Activated CD8-positive, alpha-beta memory T cell treated with anti-CD3 and anti-CD28 coated beads for 48 hours (primary cell): ENCODE data around the gene STEAP1B.
"Not testable (repeated sequence)": the region's sequence is repeated elsewhere in the genome, so short reads cannot be mapped to it uniquely, and the experiment has no call there.

Source experiments
- DNase-seq, 3 experiments: peaks; one replicate each; pipeline ENCODE4 v3.0.0-alpha.2; 2020; ENCODE audit warnings: low read depth in 2 of 3, low spot score in 2 of 3

Gene STEAP1B

GRCh38 chr7:22433165-22433700 lies 66.8 kb downstream of the STEAP1B start:
- DNase-seq, result not testable (repeated sequence)

GRCh38 chr7:22432203-22432718 lies 67.7 kb downstream of the STEAP1B start:
- DNase-seq, result no peak

- DNase-seq, result no peak
Measured at GRCh38 chr7:22430457-22430856, 69.5 kb downstream of the STEAP1B start.

GRCh38 chr7:22429386-22429785 lies 70.6 kb downstream of the STEAP1B start:
- no peak for DNase-seq

- DNase-seq, result no peak
Measured at GRCh38 chr7:22427855-22428254, 72.1 kb downstream of the STEAP1B start.

GRCh38 chr7:22427104-22427503 lies 72.9 kb downstream of the STEAP1B start:
- DNase-seq, result no peak

- no peak for DNase-seq
Measured at GRCh38 chr7:22426463-22427094, 73.4 kb downstream of the STEAP1B start.

GRCh38 chr7:22425361-22425760 lies 74.6 kb downstream of the STEAP1B start:
- DNase-seq, result no peak

GRCh38 chr7:22422831-22423615 lies 77.0 kb downstream of the STEAP1B start:
- no peak for DNase-seq

GRCh38 chr7:22420973-22421635 lies 78.9 kb downstream of the STEAP1B start:
- DNase-seq, result no peak

GRCh38 chr7:22420008-22420407 lies 80.0 kb downstream of the STEAP1B start:
- no peak for DNase-seq

GRCh38 chr7:22419488-22419887 lies 80.5 kb downstream of the STEAP1B start:
- DNase-seq, result no peak

GRCh38 chr7:22418251-22419046 lies 81.5 kb downstream of the STEAP1B start:
- DNase-seq, result no peak

GRCh38 chr7:22417841-22418240 lies 82.1 kb downstream of the STEAP1B start:
- no peak for DNase-seq

GRCh38 chr7:22417349-22417748 lies 82.6 kb downstream of the STEAP1B start:
- no peak for DNase-seq

- no peak for DNase-seq
Measured at GRCh38 chr7:22414424-22414823, 85.6 kb downstream of the STEAP1B start.

- no peak for DNase-seq
Measured at GRCh38 chr7:22413211-22413610, 86.8 kb downstream of the STEAP1B start.

- no peak for DNase-seq
Measured at GRCh38 chr7:22411977-22412693, 87.9 kb downstream of the STEAP1B start.

GRCh38 chr7:22406715-22407114 lies 93.3 kb downstream of the STEAP1B start:
- no peak for DNase-seq

- no peak for DNase-seq
Measured at GRCh38 chr7:22404421-22405023, 95.5 kb downstream of the STEAP1B start.
